GM19025 (cell line): ENCODE results near the gene FLT4.

Experiments
- ATAC-seq: cut with Tn5 transposase; IDR thresholded peaks from one replicate; pipeline ENCODE4 v1.9.1; 2021; ENCODE audit warnings: mild to moderate bottlenecking, low read depth, moderate library complexity; ENCODE audit not compliant: unreplicated experiment

The FLT4 gene

DNA sequence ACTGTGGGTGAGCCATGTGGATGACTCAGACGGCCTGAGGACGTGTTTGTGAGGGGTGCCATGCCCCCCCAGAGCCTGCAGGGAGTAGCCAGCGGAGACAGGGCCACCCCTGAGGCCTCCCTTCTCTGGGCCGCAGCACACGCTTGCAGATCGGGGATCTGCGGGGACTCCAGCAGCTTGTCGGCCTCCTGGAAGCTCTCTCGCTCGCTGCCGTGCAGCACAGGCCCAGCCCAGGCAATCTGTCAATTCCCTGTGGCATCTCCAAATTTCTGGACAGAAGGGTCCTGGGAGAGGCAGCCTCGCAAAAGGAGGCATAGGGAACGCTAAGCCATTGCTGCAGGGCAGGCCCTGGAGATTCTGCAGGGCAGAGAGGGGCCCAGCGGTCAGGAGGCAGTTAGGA lies 21.2 kb downstream of the FLT4 start:
- ATAC-seq = no peak

GRCh38 chr5:180627386-180628120 lies 21.8 kb downstream of the FLT4 start:
- ATAC-seq = no peak

DNA sequence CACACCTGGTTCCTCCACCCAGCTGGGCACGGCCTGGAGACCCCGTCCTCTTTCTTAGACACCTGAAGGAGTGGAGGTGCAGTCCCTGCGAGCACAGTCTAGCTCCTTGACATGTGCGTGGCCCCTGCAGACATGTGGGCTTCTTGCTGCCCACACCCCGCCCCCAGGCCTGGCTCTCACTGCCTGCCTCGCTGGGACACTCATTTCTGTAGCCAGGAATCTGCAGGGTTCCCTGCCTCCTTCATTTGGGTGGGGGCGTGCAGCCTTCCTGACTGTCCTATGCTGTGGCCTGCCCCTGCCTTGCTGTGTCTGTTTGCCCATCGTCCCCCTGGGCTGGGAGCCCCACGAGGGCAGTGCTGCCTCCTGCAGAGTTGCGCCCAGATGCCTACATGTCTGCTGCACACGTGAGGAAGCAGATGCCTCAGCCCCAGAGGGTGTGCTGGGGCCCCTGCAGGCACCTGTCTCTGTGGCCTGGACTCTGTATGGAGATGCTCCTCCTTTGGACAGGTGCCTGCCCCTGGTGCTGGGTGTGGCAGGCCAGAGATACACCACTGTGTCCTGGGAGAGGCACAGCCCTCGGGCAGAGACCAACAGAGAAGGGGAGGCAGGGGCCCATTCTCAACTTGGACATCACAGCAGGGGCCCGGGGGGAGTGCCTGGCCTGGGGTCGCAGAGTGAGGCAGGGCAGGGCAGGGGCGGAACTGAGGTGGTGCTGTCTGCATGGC lies 22.6 kb downstream of the FLT4 start:
- no peak for ATAC-seq

DNA sequence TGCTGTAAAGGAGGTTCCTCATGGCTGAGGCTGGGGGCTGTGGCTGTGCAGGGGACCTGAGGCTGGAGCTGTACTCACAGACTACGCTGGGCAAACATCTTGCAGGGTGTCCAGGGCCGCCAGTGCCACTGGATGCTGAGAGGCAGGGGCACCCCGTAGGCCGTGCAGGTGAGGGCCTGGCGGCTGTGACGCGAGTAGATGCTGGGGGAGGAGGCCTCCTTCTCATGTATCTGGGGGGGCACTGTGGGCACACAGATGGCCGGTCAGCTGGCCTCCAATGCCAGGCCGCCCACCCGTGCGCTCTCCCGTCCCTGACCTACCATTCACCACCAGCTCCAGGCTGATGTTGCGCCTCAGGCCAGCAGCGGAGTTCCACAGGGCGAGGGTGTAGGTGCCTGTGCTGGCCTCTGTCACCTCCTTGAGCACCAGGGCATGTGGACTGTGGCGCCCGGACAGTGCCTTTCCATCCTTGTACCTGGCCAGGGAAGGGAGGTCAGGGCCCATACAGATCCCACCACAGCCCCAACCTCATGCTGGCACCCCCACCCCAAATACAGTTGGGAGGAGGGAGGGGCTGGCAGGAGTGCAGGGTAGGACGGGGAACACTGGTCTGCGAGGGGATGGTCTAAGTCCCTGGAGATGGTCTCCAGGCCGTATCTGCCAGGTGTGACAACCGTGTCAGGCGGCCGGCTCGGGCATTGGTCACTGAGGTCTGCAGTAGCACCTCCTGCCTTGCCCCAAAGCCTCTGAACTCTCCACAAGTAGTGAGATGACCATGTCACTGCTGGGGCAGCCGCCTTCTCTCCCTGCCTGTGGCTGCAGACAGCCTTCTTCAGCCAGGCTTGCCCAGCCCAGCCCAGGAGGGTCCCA lies 23.4 kb downstream of the FLT4 start:
- no peak for ATAC-seq

DNA sequence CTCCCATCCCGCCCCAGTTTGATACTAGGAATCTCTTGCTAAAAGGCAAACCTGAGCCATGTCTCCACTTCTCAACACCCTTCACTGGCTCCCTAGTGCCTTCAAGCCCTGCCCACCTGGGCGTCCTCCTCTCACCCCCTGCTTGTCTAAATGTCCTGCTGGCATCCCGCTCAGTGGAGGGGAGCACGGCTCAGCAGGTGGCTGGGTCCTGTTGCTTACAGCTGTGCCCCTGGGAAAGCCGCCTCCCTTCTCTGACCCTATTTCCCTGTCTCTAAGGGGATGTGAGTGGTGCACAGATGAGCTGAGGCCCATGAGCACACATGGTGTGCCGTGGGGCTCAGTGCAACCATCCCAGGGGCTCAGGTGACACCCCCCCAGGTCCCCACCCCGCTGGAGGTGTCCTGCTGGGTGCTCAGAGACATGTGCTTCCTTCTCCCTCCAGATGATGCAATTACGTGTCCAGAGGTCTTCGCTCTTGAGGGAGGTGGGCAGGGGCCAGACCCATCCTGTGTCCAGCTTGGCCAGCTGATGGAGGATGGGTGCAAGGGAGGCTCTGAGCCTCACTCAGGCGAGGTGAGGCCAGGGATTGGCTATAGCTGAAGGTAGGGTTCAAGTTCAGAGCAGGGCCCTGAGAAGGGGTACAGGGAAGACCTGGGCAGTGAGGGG lies 24.1 kb downstream of the FLT4 start:
- no peak for ATAC-seq

DNA sequence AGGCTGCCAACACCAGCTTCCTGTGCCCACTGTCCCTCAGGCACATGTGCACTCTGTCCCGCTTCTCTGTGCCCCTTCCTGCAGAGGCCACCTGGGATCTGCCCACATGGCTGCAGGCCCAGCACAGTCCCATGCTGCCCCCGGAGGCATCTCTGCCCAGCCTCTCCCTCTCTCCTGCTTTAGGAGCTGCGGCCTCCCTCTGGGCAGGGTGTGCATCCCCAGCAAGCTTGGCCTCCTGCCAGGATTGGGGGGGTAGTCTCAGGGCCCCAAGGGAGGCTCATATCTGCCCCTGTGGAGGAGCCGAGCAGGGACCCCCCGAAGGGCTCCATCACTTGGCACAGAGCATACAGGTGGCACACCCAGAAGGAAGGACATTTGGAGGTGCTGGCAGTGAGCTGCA lies 24.8 kb downstream of the FLT4 start:
- no peak for ATAC-seq

GRCh38 chr5:180623844-180624243 lies 25.6 kb downstream of the FLT4 start:
- no peak for ATAC-seq

DNA sequence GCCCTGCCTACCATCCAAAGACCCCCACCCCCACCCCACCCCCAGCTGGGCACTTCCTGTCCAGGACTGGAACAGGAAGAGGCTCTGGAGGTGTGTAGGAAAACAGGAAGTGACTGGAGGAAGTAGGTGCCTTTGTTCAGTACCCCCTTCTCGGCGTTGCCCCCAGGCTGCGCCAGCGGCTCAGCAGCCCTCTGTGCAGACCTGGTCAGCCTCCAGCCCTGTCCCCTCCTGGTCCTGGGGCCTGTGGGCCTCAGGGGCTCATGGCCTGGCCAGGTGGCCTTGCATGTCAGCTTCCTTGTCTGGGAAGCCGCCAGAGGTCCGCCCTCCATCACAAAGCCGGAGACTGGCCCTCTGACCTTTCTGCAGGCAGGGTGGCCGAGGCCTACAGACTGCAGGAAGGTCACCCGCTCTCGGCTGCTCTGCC lies 26.0 kb downstream of the FLT4 start:
- ATAC-seq = no peak

DNA sequence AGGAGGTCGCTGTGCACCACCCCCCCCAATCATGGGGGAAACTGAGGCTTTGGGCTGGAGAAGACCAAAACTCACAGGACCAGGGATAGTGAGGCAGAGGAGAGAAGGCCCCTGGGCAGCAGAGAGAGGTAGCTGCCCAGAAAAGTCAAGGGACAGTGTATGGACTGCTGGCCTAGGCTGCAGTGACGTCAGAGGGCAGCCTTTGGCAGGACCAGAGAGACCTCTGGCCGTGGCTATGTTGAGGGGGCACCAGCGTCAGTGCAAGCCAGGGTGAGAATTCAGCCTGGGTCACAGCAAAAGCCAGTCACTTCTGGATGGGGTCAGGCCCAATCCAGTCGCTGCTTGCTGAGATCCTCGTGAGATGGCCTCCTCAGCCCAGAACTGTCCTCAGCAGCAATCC lies 26.5 kb downstream of the FLT4 start:
- ATAC-seq = no peak

GRCh38 chr5:180621311-180621710 lies 28.1 kb downstream of the FLT4 start:
- no peak for ATAC-seq

DNA sequence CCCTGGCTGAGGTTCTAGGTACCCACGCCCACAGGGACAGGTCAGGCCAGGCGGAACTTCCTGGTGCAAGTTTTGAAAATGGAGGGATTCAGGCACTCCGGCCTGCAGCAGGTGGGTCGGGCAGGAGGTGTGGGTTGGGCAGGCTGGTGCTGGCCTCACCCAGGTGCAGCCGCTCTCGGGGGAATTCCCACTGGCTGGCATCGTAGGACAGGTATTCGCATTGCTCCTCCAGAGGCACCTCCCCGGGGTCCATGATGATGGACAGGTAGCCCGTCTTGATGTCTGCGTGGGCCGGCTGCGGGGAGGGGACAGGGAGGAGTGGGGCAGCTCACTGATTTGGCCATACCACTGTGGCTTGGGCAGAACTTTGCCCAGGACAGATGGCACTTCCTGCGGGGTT lies 29.4 kb downstream of the FLT4 start:
- ATAC-seq = no peak

DNA sequence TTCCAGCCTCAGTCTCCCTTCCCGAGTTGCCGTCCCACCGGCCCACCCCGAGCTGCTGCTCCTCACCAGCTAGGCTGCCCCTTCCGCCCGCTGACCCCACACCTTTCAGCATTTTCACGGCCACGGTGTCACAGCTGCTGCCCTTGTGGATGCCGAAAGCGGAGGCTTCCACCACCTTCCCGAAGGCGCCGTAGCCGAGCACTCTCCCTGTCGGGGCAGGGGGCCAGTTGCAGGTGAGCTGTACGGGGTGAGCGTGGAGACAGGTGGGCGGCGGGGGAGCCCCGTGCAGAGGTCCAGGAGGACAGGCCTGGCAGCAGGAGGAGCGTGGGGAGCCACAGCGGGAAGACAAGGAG lies 29.9 kb downstream of the FLT4 start:
- ATAC-seq = no peak

GRCh38 chr5:180618829-180619562 lies 30.4 kb downstream of the FLT4 start:
- no peak for ATAC-seq

- ATAC-seq = no peak
Measured at GRCh38 chr5:180618487-180618828, 30.9 kb downstream of the FLT4 start.

GRCh38 chr5:180613814-180614188 lies 35.6 kb downstream of the FLT4 start:
- no peak for ATAC-seq

- no peak for ATAC-seq
Measured at GRCh38 chr5:180613188-180613813, 36.1 kb downstream of the FLT4 start.

DNA sequence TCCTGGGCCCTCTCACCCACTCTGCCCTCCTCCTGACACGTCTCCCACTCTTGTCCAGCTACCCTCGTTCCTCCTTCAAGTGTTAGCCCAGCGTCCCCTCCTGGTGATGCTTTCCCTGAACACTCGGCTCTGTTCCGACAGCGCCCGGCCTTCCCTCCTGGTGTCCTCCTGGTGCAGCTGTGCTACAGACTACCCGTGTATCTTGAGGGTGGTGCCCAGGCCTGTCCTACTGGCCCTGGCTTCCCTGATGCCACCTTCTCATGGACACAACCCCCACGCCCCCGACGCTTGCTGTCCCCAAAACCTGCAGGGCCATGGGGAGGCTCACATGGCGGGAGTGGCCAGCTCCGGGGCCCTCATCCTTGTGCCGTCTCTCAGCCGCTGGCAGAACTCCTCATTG lies 36.7 kb downstream of the FLT4 start:
- no peak for ATAC-seq

GRCh38 chr5:180611140-180611850 lies 38.1 kb downstream of the FLT4 start:
- ATAC-seq = no peak

GRCh38 chr5:180609817-180610550 lies 39.4 kb downstream of the FLT4 start:
- no peak for ATAC-seq
